Activated T-cell treated with anti-CD3 and anti-CD28 coated beads for 24 hours (primary cell): Measurements from ENCODE around the gene GPR146.
"Not testable (repeated sequence)": the region's sequence is repeated elsewhere in the genome, so short reads cannot be mapped to it uniquely, and the experiment has no call there.

ENCODE experiments used
- DNase-seq: peaks from one replicate; pipeline ENCODE4 v3.0.0-alpha.2; 2020; ENCODE audit warnings: low read depth

The GPR146 gene

DNA sequence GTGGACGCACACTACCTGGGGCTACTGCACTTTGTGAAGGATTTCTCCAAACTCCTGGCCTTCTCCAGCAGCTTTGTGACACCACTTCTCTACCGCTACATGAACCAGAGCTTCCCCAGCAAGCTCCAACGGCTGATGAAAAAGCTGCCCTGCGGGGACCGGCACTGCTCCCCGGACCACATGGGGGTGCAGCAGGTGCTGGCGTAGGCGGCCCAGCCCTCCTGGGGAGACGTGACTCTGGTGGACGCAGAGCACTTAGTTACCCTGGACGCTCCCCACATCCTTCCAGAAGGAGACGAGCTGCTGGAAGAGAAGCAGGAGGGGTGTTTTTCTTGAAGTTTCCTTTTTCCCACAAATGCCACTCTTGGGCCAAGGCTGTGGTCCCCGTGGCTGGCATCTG, 14.0 kb downstream of the GPR146 start:
- DNase-seq, result no peak

DNA sequence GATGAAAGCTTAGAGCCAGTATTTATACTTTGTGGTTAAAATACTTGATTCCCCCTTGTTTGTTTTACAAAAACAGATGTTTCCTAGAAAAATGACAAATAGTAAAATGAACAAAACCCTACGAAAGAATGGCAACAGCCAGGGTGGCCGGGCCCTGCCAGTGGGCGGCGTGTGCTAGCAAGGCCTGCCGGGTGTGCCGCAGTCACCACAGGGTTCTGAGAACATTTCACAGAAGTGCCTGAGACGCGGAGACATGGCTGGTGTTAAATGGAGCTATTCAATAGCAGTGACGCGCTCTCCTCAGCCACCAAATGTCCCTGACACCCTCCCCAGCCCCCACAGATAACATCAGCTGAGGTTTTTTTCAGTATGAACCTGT, 14.5 kb downstream of the GPR146 start:
- no peak for DNase-seq

DNA sequence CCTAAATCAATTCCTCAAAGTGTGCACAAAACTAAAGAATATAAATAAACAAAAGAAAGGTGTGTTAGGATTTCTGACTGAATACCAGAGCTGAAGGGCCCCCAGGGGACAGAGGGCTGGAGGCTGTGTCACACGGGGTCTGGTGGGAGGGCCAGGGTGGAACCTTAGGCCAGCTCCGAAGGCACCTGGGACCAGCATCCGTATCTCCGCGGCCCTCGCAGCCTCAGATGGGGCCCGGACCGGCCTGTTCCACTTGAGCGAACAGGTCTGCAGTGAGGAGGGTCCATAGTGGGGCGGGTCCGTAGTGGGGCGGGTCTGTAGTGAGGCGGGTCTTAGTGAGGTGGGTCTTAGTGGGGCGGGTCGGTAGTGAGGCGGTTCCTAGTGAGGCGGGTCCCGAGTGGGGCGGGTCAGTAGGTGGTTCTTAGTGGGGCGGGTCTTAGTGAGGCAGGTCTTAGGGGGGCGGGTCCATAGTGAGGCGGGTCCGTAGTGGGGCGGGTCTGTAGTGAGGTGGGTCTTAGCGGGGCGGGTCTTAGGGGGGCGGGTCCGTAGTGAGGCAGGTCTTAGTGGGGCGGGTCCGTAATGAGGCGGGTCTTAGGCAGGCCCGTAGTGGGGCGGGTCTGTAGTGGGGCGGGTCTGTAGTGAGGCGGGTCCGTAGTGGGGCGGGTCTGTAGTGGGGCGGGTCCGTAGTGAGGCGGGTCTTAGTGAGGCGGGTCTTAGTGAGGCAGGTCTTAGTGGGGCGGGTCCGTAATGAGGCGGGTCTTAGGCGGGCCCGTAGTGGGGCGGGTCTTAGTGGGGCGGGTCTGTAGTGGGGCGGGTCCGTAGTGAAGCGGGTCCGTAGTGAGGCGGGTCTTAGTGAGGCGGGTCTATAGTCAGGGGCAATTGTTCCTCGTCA, 15.1 kb downstream of the GPR146 start:
- no peak for DNase-seq

DNA sequence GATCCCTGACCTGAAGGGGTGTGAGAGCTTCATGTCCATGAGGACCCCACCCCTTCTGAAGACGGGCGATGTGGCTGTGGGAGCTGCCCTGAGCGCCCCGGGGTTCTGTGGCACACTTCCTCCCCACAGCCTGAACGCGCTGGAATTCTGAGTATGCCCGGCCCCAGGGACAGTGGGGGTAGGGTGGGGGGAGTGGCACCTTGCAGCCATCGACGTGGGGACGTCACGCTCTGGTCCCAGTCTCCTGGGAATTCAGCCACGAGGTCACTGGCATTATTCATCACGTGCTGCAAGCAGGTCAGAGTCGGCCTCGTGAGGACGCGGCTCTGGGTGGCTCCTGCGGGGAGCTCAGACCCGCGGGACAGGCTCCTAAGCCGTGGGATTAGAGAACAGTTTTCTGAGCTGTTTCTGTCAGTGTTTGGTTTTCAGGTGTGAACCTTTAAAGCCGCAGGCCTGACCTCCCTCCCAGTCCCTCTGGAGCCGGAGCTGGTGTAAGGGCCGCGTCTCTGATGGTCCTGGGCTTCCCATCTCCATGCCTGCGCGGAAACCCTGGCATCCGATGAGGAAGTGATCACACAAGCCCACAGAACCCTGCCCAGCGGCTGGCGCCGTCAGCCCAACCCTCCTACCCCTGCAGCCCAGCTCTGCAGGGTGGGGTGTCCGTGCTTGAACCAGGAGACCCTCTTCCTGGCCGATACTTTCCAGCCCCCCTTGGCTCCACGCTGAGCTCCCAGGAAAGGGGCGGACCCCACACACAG, 16.1 kb downstream of the GPR146 start:
- no peak for DNase-seq

DNA sequence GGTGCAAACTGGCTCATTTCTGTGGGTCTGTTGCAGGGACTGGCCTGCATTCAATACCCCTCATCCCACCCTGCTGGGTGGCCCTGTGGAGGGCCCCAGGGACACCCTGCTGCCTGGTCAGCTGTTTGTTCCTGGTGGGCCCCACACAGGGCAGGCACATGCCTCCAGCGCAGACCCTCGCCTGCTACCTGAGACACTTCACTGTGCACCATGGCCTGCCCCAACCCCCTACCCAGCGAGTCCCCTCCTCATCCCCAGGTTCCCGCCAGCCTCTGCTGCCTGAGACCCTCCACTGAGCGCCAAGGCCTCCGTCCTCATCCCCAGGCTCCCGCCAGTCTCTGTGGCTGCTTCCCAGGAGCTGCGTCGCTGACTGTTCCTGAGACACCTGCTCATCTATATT, 16.8 kb downstream of the GPR146 start:
- DNase-seq, result no peak

DNA sequence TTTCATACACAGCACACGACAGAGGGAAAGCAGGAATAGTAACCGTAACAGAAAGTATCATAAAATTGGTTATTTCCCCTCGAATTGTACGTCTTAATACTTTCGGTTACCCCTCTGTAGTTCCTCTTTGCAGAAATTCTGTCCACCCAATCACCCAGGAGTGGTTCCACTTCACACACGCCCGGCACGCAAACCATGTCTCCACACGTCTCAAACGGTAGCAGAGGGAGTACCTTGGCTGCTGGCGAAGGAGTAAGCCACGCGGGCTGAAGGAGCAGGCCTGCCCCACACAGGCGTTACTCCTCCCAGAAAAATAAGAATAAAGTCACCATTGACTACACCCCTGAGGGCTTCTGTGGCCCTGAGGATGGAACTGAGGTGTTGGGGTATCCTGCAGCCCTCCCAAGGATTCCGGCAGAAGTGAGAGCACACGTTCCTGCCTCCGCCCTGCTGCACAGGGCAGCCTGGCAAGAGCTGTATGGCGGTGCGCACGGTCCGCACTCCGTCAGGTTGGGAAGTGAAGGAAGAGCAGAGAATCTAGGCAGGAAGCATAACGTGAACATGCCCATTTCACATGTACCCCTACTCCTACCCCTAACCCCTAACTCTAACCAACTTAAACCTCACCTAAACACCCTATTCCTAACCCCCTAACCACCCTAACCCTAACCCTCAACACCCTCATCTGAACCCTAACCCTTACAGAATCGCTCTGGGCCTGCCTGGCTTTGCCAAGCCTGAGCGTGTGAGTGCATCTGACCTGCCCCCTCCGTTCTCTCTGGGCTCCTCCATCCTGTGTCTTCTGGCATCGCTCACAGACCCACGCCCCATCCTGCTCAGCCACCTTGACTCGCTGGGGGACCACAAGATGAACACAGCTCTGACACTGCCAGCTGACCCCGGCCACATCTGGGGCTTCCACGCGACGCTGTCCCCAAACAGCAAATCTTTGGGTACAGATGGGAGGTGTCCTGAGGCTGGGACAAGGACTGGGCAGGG, 18.2 kb downstream of the GPR146 start:
- no peak for DNase-seq

DNA sequence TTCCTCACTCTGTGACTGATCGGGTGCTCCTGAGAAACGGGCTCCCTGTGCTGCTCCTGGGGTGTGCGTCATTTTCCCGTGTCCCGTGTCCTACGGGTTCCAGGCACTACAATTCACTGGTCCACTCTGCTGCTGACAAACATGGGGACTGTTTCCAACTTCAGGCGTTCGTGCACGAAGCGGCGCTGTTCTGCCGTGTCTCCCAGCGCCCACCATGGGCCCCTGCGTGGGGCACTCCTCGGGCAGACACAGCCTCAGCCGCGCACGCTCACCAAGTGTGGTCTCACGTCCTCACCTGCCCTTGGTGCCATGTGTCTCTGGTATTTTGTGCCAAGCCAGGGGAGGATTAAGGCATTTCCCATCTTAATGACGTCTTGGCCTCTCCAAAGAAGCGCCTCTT, 19.0 kb downstream of the GPR146 start:
- no peak for DNase-seq

DNA sequence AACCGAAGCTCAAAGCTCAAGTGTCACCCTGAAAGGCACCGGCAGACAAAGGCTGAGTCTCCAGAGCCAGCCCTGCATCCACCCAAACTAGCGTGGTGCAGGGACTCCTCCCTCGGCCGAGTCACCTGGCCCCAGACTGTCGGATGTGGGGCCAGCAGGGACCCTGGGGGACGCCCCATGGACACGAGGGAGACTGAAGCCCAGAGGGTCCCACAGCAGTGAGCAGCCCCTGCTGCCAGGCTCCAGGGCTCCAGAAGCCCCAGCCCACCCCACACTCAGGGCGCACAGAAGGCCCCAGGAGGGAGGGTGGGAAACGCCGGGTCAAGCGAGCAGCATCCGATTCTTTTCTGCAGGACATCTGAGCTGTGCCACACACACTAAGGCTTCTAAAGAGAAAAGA, 20.2 kb downstream of the GPR146 start:
- DNase-seq, result no peak

DNA sequence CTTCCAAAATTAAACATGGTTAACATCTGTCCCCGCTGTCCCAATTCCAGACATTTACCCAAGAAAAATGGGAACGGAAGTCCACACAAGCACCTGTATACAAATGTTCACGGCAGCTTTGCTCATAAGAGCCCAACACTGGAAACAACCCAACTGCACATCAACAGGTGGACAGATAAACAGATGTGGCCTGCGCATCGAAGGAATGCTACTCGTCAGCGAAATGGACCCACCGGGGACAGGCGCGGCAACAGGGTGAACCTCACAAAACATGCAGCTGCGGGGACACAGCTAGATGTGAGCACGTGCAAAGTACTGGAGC, 20.9 kb downstream of the GPR146 start:
- DNase-seq, result no peak

DNA sequence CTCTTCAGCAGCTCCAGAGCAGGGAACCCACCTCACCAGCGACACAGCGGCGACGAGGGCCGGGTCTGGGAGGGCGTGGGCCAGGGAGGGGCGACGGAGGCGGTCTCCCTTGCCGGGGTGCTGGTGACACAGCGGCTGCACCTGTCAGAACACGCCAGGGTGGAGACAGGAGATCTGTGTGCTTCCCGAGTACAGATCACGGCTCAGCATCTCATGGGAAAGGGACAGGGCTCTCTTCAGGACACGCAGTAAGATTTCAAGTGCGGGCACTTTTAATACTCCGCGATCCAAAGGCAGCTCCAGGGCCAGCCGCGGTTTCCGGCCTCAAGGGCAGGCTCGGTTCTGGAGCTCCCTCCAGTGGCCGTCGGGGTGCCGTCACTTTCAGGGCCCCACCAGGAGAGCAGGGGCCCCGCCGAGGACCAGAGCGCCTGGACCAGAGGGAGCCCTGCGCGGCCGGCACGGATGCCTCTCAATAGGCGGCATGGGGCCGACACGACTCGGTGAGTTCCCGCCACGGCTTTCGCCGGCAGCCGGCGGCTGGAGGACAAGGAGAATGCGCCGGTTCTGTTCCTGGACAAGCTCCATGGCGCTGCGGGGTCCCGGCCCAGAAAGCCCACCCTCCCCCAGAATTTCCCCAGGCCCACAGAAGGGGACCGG, 21.4 kb downstream of the GPR146 start:
- peak; percentile 72 for DNase-seq

DNA sequence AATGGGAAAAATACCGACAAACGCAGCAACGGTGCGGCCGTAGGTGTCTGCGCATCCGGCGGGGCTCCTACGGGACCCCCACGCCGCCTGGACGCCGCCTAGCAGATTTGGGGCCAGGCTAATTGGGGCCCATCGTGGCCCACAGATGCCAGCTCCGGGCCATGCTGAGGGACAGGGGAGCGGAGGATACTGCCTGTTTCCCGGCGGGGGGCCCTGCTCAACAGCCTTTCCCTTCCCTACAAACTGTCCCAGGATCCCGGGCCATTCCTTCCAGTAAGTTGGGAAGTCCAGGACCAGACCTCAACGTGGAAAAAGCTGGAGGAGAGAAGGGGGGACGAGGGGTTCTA, 21.9 kb downstream of the GPR146 start:
- no peak for DNase-seq

DNA sequence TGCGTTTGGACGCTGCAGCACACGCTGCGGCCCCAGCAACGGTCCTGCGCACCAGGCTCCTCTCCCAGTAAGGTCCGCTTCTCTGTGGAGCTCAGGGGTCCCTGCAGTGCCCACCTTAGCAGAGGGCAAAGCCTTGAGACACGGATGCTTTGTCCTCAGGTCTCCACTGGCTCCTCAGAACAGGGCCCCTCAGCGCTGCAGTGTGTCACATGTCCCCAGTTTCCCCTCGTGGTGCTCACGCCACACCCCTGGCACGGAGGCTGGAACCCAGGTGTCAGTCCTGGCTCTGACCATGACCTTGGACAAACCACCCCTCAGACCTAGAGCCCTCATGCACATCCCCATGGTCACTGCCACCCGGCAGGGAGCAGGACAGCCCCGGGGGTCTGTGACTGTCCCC, 23.7 kb downstream of the GPR146 start:
- DNase-seq, result no peak

DNA sequence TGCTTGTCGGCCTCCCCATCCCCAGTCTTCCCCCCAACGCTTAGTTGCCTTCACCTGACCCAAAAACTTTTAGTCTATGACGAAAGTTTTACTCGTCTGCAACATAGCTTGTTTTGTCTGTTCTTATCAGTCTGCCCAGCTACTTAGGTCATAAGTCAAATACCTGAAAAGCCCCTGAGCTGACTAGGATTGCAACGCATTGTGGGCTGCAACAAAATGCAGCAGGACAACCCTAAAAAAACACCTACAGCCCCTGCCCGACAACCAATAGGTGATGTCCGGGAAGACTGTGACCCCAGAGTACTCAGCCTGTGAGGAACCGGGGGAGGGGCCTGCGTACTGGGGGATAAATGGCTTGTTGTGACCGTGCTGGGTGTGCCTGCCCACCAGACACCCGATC, 24.3 kb downstream of the GPR146 start:
- no peak for DNase-seq

DNA sequence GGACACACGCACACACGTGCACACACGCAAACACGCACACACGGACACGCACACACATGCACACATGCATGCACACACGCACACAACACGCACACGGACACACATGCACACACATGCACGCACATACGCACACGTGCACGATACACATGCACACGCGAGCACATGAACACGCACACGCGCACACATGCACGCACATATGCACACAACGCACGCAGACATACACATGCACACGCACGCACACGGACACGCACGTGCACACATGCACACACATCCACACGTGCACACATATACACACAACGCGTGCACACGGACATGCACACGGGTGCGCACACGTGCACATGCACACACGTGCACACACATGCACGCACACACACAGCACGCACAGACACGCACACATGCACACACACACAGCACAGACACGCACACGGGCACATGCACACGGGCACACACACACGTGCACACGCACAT, 26.2 kb downstream of the GPR146 start:
- DNase-seq, result no peak

DNA sequence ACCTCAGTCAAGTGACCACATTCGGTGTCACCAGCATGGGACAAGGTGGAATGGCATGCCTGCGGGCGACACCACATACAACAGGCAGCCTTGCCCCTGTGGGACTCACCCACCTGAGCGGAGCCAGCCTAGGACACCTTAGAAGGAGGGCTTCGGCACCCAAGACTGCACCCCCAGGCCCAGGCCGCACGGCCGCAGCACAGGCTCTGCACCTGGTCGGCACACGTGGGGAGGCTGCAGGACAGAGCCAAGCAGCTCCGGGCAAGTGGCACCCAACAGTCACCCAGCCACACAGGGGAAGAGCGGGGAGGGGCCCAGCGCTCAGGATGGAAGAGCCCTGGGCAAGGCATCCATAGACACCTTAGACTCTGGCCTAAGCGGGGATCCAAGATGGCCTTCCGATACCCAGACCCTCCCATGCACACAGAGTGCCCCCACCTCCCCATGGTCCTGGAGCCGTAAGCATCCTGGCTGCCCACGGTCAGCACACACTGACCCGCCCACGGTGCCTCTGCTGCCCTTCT, 27.4 kb downstream of the GPR146 start:
- no peak for DNase-seq

DNA sequence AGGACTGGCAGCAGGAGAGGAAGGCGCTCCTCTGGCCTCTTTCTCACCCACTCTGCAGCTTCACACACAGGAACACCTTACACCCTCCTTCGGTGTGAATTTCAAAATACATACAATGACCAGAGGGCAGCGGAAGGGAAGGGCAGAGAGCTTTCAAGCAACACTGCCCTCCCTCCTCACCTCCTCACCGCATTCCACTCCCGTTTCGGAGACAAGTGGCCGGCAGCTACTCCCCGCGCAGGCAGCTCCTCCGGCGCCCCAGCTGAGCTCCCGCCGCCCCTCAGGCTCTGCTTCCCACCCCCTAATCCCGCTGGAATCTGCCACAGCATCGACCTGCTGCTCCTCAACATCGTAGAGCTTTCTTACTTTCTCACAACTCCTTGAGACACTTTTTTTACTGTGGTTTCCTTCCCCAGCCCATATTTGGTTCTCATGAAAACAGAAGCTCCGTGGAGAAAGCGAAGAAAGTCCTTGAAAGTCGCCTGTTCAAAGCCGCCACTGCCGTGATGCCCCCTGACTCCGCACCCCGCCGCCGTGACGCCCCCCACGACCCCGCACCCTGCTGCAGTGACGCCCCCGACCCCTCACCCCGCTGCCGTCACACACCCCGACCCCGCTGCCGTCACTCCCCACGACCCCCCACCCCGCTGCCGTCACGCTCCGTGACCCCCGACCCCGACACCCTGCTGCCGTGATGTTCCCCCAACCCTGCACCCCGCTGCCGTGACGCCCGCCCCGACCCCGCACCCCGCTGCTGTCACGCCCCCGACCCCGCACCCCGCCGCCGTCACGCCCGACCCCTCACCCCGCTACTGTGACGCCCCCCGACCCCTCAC, 29.0 kb downstream of the GPR146 start:
- no peak for DNase-seq

DNA sequence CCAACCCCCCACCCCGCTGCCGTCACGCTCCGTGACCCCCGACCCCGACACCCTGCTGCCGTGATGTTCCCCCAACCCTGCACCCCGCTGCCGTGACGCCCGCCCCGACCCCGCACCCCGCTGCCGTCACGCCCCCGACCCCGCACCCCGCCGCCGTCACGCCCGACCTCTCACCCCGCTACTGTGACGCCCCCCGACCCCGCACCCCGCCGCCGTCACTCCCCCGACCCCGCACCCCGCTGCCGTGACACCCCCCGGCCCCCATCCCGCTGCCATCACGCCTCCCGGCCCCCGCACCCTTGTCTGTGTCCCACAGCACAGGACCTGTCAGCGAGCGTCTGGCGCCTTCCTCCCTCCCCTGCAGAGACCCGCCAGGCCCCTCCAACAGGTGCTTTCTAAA, 29.7 kb downstream of the GPR146 start:
- not testable (repeated sequence) for DNase-seq

DNA sequence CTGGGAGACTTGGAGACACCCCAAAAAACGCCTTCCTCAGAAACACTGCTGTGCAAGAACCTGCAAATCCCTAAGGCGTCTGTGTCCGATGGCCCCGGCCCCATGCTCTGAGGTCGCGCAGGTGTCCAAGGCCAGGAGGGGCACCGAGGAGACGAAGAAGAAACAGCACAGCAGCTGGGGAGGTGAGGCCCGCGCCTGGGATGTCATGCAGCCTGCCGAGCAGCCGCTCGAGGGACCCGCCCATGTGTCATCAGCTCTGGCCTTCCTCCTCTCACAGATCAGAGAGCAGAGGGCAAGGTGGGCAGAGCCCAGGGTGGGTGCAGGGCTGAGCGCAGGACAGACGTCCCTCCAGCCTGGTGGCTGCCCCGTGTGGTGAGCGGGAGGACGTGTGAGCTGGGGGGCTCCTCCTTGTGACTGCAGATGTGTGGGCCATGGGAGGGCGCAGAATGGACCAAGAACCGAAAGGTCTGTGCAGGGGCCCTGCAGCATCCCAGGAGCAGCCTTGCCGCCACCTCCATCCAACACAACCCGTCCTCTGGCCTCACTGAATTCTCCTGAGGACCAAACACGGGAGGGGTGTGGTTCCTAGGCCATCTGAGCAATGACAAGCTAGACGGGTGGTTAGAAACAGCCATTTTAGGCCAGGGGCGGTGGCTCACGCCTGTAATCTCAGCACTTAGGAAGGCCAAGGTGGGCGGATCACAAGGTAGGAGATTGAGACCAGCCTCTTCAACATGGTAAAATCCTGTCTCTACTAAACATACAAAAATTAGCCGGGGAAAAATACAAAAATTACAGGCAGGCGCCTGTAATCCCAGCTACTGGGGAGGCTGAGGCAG, 30.5 kb downstream of the GPR146 start:
- DNase-seq, result no peak

DNA sequence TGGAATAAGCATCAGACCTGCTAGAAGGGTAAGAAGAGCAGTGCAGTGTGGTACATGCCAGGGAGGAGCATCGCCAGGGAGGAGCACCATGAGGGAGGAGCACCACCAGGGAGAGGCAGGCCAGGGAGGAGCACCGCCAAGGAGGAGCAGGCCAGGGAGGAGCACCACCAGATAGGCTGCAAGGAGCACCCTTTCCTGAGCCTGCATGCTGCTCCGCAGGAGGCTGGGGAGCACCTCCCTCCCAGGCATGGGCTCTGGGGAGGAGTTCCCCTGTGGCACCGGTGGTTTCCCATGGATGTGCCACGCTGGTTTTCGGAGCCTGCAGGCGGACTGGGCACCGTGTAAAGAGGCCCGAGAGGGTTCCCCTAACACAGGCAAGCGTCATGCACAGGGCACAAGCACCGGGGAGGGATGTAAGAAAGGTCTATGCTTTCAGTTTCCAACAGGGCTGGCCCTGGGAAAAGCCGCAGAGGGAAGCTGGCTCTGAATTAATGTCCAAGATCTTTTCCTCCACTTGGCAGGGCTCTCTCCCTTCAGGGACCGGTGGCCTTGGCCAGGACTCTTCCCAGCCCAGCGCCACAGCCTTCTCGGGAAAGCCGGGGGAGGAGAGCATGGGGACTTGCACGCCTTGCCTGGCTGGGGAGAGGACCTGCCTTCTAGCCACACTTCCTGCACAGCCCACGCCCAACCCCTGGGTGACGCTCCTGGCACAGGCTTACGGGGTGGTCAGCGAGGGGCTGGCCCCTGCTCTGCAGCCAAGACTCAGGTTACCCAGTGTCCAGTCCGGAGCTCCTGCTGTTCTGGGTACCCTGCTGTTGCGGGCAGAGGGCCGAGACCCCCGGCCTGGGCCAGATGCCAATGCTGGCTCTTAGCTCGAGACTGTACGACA, 32.1 kb downstream of the GPR146 start:
- no peak for DNase-seq
